GM10248 (cell line): ENCODE results near the gene JAGN1.

Source experiments
- CTCF ChIA-PET: fragments of 300-600 bp; sonication (Branson Sonifier 250); formaldehyde crosslinking; extraction: SDS; loops from one replicate; lab custom pipeline; 2021; ENCODE audit warnings: antibody characterized with exemption; lab: Yijun Ruan, JAX
- POLR2A ChIA-PET: fragments of 350-650 bp; sonication (Branson Sonifier 250); formaldehyde crosslinking; extraction: SDS; loops from one replicate; lab custom pipeline; 2020; ENCODE audit warnings: antibody characterized with exemption; lab: Yijun Ruan, JAX
- DNase-seq: peaks from one replicate; pipeline ENCODE4 v3.0.0; 2012; ENCODE audit errors: extremely low spot score
- CTCF ChIP-seq: IDR thresholded peaks from 2 replicates; pipeline ENCODE4 v1.5.1; 2012; ENCODE audit warnings: mild to moderate bottlenecking, low read depth; ENCODE audit errors: extremely low read depth, missing control alignments, control extremely low read depth

The JAGN1 gene

GRCh38 chr3:9913601-9914000 is 23.2 kb downstream of the JAGN1 start:
- DNase-seq = no peak
- POLR2A ChIA-PET = interaction anchor here (0.5 kb wide), 1 partner anchor 101 kb away, joined by 3 read pairs; no protein-coding TSS in a partner anchor
- CTCF ChIA-PET = interaction anchor here (0.7 to 4.6 kb wide), 7 partner anchors 10 to 410 kb away, joined by 3 to 41 read pairs (median 4); partner anchors contain the start of genes CRELD1 and IL17RE

DNA sequence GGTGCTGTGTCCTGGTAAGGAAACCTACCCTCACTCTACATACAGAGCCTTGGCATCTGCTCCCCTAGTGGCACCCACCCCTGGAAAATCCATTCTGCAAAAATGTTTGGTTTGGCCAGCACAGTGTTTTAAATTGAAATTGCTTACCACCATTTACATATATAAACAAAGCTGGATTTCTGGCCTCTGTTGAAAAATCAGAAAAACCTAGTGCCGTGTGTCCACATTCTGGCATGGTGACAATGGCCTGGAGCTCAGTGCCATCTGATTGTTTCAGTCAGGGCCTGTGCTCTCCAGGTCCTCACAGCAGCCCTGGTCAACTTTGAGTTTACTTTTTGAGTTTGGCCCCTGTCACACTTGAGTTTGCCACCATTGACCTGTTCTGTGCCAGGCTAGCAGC is 23.6 kb downstream of the JAGN1 start:
- ChIA-PET POLR2A (interaction anchor here (0.5 kb wide), 1 partner anchor 101 kb away, joined by 3 read pairs; no protein-coding TSS in a partner anchor), CTCF (interaction anchor here (0.7 to 4.6 kb wide), 7 partner anchors 9 to 410 kb away, joined by 3 to 41 read pairs (median 4); partner anchors contain the start of genes CRELD1 and IL17RE)
- TF ChIP-seq CTCF = no peak
- no peak for DNase-seq

More at GRCh38 chr3:9913601-9914000, 23.2 kb downstream of the JAGN1 start:
- no peak for TF ChIP-seq CTCF

DNA sequence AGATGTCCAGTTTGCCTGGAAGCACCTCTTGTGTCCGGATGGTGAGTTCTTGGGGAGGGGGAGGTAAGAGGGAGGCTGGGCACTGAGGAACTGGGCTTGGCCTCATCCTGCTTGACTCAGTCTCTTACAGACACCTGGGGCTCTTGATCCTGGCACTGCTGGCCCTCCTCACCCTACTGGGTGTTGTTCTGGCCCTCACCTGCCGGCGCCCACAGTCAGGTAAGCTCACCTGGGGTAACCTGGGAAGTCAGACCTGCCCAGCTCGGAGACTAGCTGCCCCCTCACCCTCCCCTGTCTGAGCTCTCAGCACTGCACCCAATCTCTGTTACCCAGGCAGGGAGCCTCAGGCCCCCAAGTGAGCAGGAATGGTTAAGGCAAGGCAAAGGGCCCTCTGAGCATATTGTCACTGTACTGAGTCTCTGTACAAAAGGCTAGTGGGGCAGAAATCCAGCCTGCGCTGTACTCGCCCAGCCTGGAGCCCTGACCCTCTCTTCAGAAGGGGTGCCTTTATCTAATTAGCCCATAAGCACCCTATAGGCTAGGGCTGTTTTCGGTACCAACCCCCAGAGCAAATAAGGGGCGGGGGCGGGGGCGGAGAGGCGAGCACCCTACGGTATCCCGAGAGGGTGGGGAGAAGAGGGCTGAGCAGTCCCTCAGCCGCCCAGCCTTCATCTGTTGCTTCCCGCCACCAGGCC is 24.3 kb downstream of the JAGN1 start:
- CTCF ChIA-PET = interaction anchor here (1.0 to 4.6 kb wide), 3 partner anchors 12 to 21 kb away, joined by 3 to 41 read pairs (median 25); partner anchors contain the start of genes CRELD1 and IL17RE
- TF ChIP-seq CTCF = no peak
- POLR2A ChIA-PET = no interaction called here
- no peak for DNase-seq

GRCh38 chr3:9915254-9916141 is 25.1 kb downstream of the JAGN1 start:
- no peak for DNase-seq
- CTCF ChIA-PET = interaction anchor here (0.7 to 4.6 kb wide), 4 partner anchors 10 to 22 kb away, joined by 3 to 25 read pairs (median 6); partner anchors contain the start of genes CRELD1 and IL17RE
- POLR2A ChIA-PET = no interaction called here
- TF ChIP-seq CTCF = peak; percentile 45

DNA sequence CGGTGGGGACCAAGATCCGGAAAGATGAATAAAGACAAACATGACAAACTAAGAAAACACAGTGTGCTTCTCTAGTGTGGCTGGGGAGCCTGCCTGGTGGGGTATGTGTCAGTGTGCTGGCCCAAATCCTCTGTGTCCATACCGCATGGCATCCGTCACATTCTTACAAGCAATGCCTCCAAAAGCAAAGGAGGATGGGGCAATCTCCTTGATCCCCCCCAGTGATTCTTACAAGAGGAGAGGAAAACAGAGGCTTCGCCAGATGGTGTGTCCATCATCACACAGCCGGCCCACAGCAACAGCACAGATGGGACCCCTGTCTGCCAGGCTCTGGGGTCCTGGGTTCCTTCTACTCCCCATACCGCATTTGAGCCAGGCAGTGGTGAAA is 25.9 kb downstream of the JAGN1 start:
- ChIA-PET POLR2A (interaction anchor here (1.1 kb wide), 1 partner anchor 15 kb away, joined by 3 read pairs; no protein-coding TSS in a partner anchor), CTCF (interaction anchor here (1.2 to 1.8 kb wide), 3 partner anchors 9 to 17 kb away, joined by 3 to 8 read pairs (median 5); partner anchors contain the start of gene CRELD1)
- DNase-seq = no peak
- TF ChIP-seq CTCF = no peak
